ENCODE results near the gene TDRD7.
"Not testable (repeated sequence)": the region's sequence is repeated elsewhere in the genome, so short reads cannot be mapped to it uniquely, and the experiment has no call there.

The TDRD7 gene

GRCh38 chr9:97473717-97474116 lies 61.8 kb downstream of the TDRD7 start:
- DNase-seq (ENCODE audit: low read depth in 1 of 2, low spot score in 1 of 2), result no peak

- DNase-seq (ENCODE audit: low read depth in 1 of 2, low spot score in 1 of 2), result no peak
Measured at GRCh38 chr9:97474372-97474925, 62.6 kb downstream of the TDRD7 start.

DNA sequence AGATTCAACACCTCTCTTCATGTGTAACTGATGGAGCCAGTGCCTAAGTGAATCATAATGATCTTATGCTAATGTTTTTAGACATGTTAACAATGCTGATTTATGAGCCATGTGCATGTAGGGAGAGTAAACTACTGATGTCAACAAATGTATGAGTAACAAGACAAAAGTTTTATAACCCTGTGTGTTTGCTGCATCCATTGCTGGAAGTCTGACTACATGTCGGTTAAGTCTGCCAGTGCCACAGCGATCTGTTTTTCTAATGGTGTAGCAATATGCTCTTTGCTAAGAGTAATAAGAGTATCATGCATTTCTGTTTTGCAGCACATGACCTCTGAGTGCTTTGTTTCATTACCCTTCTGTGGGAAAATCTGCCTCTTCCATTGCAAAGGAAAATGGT lies 63.2 kb downstream of the TDRD7 start:
- no peak for DNase-seq (ENCODE audit: low read depth in 1 of 2, low spot score in 1 of 2)

DNA sequence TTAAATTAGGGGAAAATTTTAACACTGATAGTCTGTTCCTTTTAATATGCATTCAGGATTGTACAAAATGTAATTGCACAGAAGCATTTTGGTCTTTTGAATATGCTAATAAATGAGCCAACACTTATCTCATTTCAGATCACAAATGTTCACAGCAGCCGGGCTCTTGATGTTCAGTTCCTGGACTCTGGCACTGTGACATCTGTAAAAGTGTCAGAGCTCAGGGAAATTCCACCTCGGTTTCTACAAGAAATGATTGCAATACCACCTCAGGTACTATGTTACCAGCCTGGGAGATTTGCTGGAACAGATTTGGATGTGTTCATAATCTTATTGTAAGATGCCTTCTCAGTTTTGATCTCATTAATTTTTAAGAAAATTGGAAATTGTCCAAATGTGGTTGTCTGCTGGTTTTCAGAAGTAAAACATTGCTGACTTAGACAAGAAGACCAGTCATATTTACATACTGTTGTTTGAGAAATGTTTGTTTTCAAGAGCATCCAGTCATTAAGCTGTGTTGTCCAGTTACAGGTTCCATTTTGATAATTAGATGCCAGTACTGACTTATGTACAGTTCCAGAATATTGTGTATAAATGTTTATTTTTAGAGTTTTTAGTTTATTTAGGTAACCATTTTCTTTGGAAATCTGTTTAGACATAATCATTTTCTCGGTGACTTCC lies 66.5 kb downstream of the TDRD7 start:
- no peak for DNase-seq (ENCODE audit: low read depth in 1 of 2, low spot score in 1 of 2)

- no peak for DNase-seq (ENCODE audit: low read depth in 1 of 2, low spot score in 1 of 2)
Measured at GRCh38 chr9:97479496-97480159, 67.7 kb downstream of the TDRD7 start.

DNA sequence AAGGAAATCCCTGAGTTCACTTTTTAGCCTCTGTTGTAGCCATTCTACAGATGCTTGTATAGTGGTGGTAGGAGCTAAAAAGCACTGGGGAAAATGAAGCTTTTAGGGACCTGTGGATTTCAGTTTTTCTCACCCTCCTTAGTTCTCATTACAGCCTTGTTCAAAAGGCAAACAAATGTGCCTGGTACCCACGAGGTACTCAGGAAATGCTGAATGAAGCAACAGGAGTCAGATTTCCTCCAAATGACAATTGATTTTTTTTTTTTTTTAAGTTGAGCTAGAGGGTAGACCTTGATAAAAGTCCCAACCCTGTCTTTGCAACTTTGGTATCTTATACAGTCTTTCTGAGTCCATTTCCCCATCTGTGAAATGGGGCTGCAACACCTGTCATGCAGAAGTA lies 68.3 kb downstream of the TDRD7 start:
- DNase-seq (ENCODE audit: low read depth in 1 of 2, low spot score in 1 of 2), result no peak

GRCh38 chr9:97480749-97481148 lies 68.9 kb downstream of the TDRD7 start:
- no peak for DNase-seq (ENCODE audit: low read depth in 1 of 2, low spot score in 1 of 2)

DNA sequence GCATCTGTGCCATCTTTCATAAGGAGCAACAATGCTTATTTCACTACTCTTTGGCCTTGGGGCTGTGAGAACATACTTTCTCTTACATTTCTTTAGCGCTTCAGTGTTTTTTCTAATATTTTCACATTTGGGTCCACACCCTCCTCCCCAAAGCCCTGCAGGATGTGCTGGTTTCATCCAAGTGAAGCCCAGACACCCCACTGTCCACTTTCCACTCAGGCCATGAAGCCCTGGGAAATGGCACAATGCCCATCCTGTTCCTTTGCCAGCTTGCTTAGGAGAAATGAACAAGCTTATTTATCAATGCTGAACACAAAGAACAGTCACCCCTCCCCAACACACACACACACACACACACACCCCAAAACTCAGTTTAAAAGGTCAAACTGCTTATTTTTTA lies 72.2 kb downstream of the TDRD7 start:
- DNase-seq (ENCODE audit: low read depth in 1 of 2, low spot score in 1 of 2), result no peak

- no peak for DNase-seq (ENCODE audit: low read depth in 1 of 2, low spot score in 1 of 2)
Measured at GRCh38 chr9:97487107-97487506, 75.2 kb downstream of the TDRD7 start.

DNA sequence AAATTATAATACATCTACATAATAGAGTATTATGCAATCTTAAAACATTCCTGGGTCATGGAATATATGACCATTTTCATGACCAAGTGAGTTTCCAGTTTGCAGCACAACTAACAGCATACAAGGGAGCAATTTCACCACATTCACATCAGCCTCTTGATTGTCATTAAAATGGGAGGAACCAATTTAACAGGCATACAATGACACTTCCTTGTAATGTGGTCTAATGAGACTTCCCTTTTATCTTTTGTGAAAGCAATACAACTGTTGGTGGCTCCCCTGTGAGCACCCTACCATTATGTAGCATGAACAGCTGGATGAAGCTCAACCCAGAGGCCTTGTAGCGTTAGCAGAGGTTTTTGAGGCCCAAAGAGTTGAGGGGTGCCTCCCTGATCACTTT lies 76.0 kb downstream of the TDRD7 start:
- no peak for DNase-seq (ENCODE audit: low read depth in 1 of 2, low spot score in 1 of 2)

- DNase-seq (ENCODE audit: low read depth in 1 of 2, low spot score in 1 of 2), result no peak
Measured at GRCh38 chr9:97491216-97491999, 79.5 kb downstream of the TDRD7 start.

- not testable (repeated sequence) for DNase-seq (ENCODE audit: low read depth in 1 of 2, low spot score in 1 of 2)
Measured at GRCh38 chr9:97497558-97498375, 85.9 kb downstream of the TDRD7 start.

DNA sequence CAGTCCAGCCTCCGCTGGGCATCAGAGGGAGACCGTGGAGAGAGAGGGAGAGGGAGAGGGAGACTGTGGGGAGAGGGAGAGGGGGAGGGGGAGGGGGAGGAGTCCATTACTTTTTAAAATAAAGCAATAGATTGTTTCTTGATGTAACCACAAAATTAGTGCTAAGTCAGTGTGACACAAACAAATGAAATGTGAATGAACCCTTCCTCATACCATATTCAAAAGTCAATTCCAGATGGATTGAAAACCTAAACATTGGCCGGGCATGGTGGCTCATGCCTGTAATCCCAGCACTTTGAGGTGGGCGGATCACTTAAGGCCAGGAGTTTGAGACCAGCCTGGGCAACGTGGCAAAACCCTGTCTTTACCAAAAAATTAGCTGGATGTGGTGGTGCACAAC lies 87.0 kb downstream of the TDRD7 start:
- not testable (repeated sequence) for DNase-seq (ENCODE audit: low read depth in 1 of 2, low spot score in 1 of 2)

GRCh38 chr9:97500263-97500662 lies 88.4 kb downstream of the TDRD7 start:
- no peak for DNase-seq (ENCODE audit: low read depth in 1 of 2, low spot score in 1 of 2)

- DNase-seq (ENCODE audit: low read depth in 1 of 2, low spot score in 1 of 2), result no peak
Measured at GRCh38 chr9:97500765-97501176, 88.9 kb downstream of the TDRD7 start.

- DNase-seq (ENCODE audit: low read depth in 1 of 2, low spot score in 1 of 2), result peak in 1 of 2 donors; percentile 28
Measured at GRCh38 chr9:97501177-97501971, 89.5 kb downstream of the TDRD7 start, which contains the start of gene TMOD1. TMOD1 (plus strand) TSS chr9:97501666; CDS start chr9:97524189, 22,523 bp downstream.

- DNase-seq (ENCODE audit: low read depth in 1 of 2, low spot score in 1 of 2), result no peak
Measured at GRCh38 chr9:97501972-97502221, 90.0 kb downstream of the TDRD7 start.

DNA sequence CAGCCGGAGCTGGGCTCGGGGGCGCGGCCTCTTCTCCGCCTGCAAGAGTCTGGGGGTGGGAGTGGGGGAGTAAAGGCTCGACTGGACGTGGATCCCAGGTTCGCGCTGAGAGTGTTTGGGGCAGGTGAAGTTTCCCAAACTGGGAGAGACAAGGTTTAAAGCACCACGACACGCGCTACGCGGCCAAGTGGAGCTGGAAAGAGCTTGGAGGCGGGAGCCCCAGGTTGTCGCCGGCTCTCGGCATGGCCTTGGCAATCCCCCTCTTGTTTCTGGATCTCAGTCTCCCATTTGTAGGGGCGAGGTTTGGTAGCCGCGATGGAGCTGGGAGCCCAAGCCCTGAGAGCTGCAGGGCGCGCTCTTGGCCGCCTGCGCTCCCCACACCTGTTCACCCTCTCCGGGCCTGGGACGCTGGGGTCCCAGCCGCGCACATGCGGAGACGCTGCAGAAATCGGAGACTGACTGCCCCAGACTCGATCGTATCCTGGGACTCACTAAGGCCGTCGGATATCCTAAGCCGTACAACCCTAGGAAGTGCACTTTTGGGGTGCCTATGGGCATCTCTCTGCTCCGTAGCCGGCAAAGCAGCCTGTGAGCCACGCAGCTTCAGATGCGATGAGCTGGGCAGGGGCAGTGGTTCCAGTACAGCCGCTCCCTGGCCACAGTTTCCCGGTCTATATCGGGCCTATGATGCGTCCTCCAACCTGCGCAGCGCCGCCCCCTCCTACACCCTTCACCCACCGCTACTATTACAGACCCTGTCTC lies 90.5 kb downstream of the TDRD7 start:
- DNase-seq (ENCODE audit: low read depth in 1 of 2, low spot score in 1 of 2), result no peak

GRCh38 chr9:97502984-97503861 lies 91.3 kb downstream of the TDRD7 start:
- no peak for DNase-seq (ENCODE audit: low read depth in 1 of 2, low spot score in 1 of 2)

All from stimulated activated CD4-positive, alpha-beta T cell treated with anti-CD3 and anti-CD28 coated beads, Interleukin-15, amount 100 ng/mL, for 1 hour (primary cell).